ENCODE measurements around the gene C1QTNF1. TPM values are rescaled to one million over a fixed set of nuclear protein-coding genes. Genes with fewer than 3 reads are reported as not detected.

C1QTNF1 gene
- total RNA-seq, 2 experiments from 2014 or later: not detected

DNA sequence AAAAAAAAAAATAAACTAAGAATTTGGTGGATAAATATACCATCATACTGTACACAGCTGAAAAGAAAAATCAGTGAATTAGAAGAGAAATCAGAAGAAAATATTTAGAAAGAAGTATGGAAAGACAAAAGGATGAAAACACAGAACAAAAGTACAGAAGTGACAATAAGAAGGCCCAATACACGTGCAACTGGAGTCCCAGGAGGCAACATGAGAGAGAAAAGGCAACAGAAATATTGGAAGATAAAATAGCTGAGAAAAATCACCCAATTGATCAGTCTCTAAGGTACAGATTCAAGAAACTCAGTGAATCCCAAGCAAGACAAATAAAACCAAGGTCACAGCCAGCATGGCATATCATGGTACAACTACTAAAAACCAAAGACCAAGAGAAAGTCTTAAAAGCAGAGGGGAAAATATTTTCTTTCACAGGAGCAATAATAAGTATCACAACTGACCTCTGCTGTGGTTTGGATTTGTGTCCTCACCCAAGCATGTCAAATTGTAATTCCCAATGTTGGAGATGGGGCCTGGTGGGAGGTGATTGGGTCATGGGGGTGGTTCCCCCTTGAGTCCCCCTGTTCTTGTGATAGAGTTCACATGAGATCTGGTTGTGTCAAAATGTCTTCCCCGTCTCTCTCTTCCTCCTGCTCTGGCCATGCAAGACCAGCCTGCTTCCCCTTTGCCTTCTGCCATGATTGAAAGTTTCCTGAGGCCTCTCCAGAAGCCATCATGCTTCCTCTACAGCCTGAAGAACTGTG, 30.4 kb downstream of the C1QTNF1 start:
- Histone ChIP-seq H3K4me2 (ENCODE audit: low read length) (no peak overlapping the region), H4K20me1 (ENCODE audit: insufficient read depth, low read length) (no peaks in the 10 kb centered on the region), H3K9me3 (ENCODE audit: low read length) (no peaks in the 10 kb centered on the region), H3K9me2 (ENCODE audit: insufficient read depth, low read length) (no peaks in the 10 kb centered on the region), H3K27ac (ENCODE audit: low read depth, low read length, poor library complexity, severe bottlenecking) (no peak overlapping the region), H3K79me2 (ENCODE audit: insufficient read depth, low read depth, low read length) (no peaks in the 10 kb centered on the region), H3K4me3 (ENCODE audit: low read depth, low read length, poor library complexity, severe bottlenecking) (no peak overlapping the region), H3K4me1 (ENCODE audit: insufficient read depth, low read length, poor library complexity, severe bottlenecking) (no peaks in the 10 kb centered on the region), H3K36me3 (ENCODE audit: insufficient read depth, low read length) (no peaks in the 10 kb centered on the region), H2AFZ (ENCODE audit: low read length) (no peak overlapping the region)
- intact Hi-C loops (cut with micrococcal nuclease; ENCODE audit: unreplicated experiment): no loop called here
- POLR2A ChIA-PET: interaction anchor here (0.6 to 0.7 kb wide), 2 partner anchors 13 to 369 kb away, joined by 3 read pairs; no protein-coding TSS in a partner anchor
- CTCF ChIA-PET (ENCODE audit: unreplicated experiment): no interaction called here
- no peak for DNase-seq (ENCODE audit: low spot score)
- no peak for TF ChIP-seq EZH2phosphoT487 (IDR thresholded peaks at IDR 0.05; ENCODE audit: borderline replicate concordance, low read depth, low read length)
- TF ChIP-seq CTCF (conservative IDR thresholded peaks at IDR 0.05; ENCODE audit: low read length): no peak
- BruUV-seq (replicated peaks): no TSS peak

- Histone ChIP-seq H3K9me3 (ENCODE audit: low read length) (no peaks in the 10 kb centered on the region), H3K4me1 (ENCODE audit: insufficient read depth, low read length, poor library complexity, severe bottlenecking) (no peaks in the 10 kb centered on the region), H3K4me2 (ENCODE audit: low read length) (no peak overlapping the region), H3K27ac (ENCODE audit: low read depth, low read length, poor library complexity, severe bottlenecking) (no peak overlapping the region), H3K36me3 (ENCODE audit: insufficient read depth, low read length) (no peaks in the 10 kb centered on the region), H3K9me2 (ENCODE audit: insufficient read depth, low read length) (no peaks in the 10 kb centered on the region), H3K79me2 (ENCODE audit: insufficient read depth, low read depth, low read length) (no peaks in the 10 kb centered on the region), H2AFZ (ENCODE audit: low read length) (no peak overlapping the region), H4K20me1 (ENCODE audit: insufficient read depth, low read length) (no peaks in the 10 kb centered on the region), H3K4me3 (ENCODE audit: low read depth, low read length, poor library complexity, severe bottlenecking) (no peak overlapping the region)
- CTCF ChIA-PET (ENCODE audit: unreplicated experiment): no interaction called here
- POLR2A ChIA-PET: no interaction called here
- intact Hi-C loops (cut with micrococcal nuclease; ENCODE audit: unreplicated experiment): no loop called here
- no peak for DNase-seq (ENCODE audit: low spot score)
- BruUV-seq (replicated peaks): no TSS peak
- TF ChIP-seq EZH2phosphoT487 (IDR thresholded peaks at IDR 0.05; ENCODE audit: borderline replicate concordance, low read depth, low read length) (no peak), CTCF (conservative IDR thresholded peaks at IDR 0.05; ENCODE audit: low read length) (no peak)
Observed at GRCh38 chr17:79055197-79055596, 31.2 kb downstream of the C1QTNF1 start.

DNA sequence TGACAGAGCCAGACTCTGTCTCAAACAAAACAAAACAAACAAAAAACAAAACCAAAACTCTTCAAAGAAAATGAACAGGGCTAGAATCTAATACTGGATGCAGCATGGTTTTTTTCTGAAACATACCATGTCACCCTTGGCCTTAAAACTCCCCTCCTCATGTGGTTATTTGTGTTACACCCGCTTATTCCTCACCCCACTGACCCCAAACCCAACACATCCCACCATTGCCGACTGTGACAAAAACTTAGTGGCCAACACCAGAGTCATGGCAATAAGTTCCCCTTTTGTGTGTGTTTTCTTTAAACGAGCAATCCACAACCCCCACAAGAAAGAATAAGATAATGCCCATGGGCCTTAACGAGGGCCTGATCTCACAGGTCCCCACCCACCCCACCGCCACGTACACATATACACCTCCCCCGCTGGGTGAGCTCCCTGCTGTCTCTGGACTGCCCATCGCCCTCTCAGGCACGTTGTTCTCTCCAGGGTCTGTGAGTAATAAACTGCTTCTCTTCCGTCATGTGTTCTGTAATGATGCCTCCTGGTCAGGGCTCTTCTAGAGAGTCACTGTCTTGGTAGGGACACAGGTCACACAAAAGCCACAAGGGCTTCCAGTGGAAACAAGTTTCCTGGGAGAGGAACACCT, 33.9 kb downstream of the C1QTNF1 start:
- H2AFZ ChIP-seq (ENCODE audit: low read length): no peak overlapping the region
- ChIA-PET POLR2A (no interaction called here), CTCF (ENCODE audit: unreplicated experiment) (no interaction called here)
- intact Hi-C loops (cut with micrococcal nuclease; ENCODE audit: unreplicated experiment): no loop called here
- no peaks in the 10 kb centered on the region for H3K79me2 ChIP-seq (ENCODE audit: insufficient read depth, low read depth, low read length)
- no peaks in the 10 kb centered on the region for H3K9me2 ChIP-seq (ENCODE audit: insufficient read depth, low read length)
- H4K20me1 ChIP-seq (ENCODE audit: insufficient read depth, low read length): no peaks in the 10 kb centered on the region
- no peak overlapping the region for H3K27ac ChIP-seq (ENCODE audit: low read depth, low read length, poor library complexity, severe bottlenecking)
- TF ChIP-seq EZH2phosphoT487 (IDR thresholded peaks at IDR 0.05; ENCODE audit: borderline replicate concordance, low read depth, low read length): no peak
- H3K4me1 ChIP-seq (ENCODE audit: insufficient read depth, low read length, poor library complexity, severe bottlenecking): no peaks in the 10 kb centered on the region
- H3K9me3 ChIP-seq (ENCODE audit: low read length): no peaks in the 10 kb centered on the region
- BruUV-seq (replicated peaks): no TSS peak
- no peak for DNase-seq (ENCODE audit: low spot score)
- no peak overlapping the region for H3K4me2 ChIP-seq (ENCODE audit: low read length)
- H3K36me3 ChIP-seq (ENCODE audit: insufficient read depth, low read length): no peaks in the 10 kb centered on the region
- H3K4me3 ChIP-seq (ENCODE audit: low read depth, low read length, poor library complexity, severe bottlenecking): no peak overlapping the region
